ENCODE data around the gene KIF26B.

- TF ChIP-seq CTCF (IDR thresholded peaks at IDR 0.05; ENCODE audit: low read length), result no peak
- TF ChIP-seq EZH2 (IDR thresholded peaks at IDR 0.05; ENCODE audit: borderline replicate concordance, low read length), result no peak
Measured at GRCh38 chr1:245441689-245442088, 286.9 kb downstream of the KIF26B start.
